HEK293T (cell line): ENCODE data around the gene SCNN1G.

Source experiments
- ARNT ChIP-seq: fragments of 450-650 bp; IDR thresholded peaks from 2 replicates; pipeline ENCODE4 v1.6.1; 2017; ENCODE audit warnings: mild to moderate bottlenecking
- BHLHE40 ChIP-seq: fragments of 450-650 bp; IDR thresholded peaks from 2 replicates; pipeline ENCODE4 v1.6.1; 2016; ENCODE audit warnings: mild to moderate bottlenecking, moderate library complexity, borderline replicate concordance
- ELF4 ChIP-seq: fragments of 450-650 bp; IDR thresholded peaks from 2 replicates; pipeline ENCODE4 v1.6.1; 2017; ENCODE audit warnings: antibody characterized with exemption
- HDGF ChIP-seq: fragments of 450-650 bp; IDR thresholded peaks from 2 replicates; pipeline ENCODE4 v1.6.1; 2017; ENCODE audit warnings: antibody characterized with exemption, borderline replicate concordance
- LEF1 ChIP-seq: fragments of 450-650 bp; IDR thresholded peaks from 2 replicates; pipeline ENCODE4 v1.6.1; 2017; ENCODE audit warnings: mild to moderate bottlenecking, borderline replicate concordance
- NFRKB ChIP-seq: fragments of 450-650 bp; IDR thresholded peaks from 2 replicates; pipeline ENCODE4 v1.6.1; 2016; ENCODE audit warnings: mild to moderate bottlenecking, moderate library complexity
- SP1 ChIP-seq: fragments of 450-650 bp; IDR thresholded peaks from 2 replicates; pipeline ENCODE4 v1.6.1; 2017
- SUZ12 ChIP-seq: fragments of 450-650 bp; IDR thresholded peaks from 2 replicates; pipeline ENCODE4 v1.6.1; 2016; ENCODE audit warnings: mild to moderate bottlenecking
- ZNF384 ChIP-seq: fragments of 450-650 bp; IDR thresholded peaks from 2 replicates; pipeline ENCODE4 v1.6.1; 2016

- TF ChIP-seq ARNT = no peak
- TF ChIP-seq BHLHE40 = no peak
- TF ChIP-seq SP1 = no peak
- TF ChIP-seq SUZ12 = no peak
- TF ChIP-seq ZNF384 = no peak
- no peak for TF ChIP-seq HDGF
- TF ChIP-seq ELF4 = no peak
- no peak for TF ChIP-seq LEF1
- TF ChIP-seq NFRKB = no peak
These were observed 1.0 kb upstream of the SCNN1G start for GRCh38 chr16:23181506-23181905.
